Psoas muscle (tissue), 8 donors: ENCODE data around the gene ARMH3. TPM values are rescaled to one million over a fixed set of nuclear protein-coding genes. Genes with fewer than 3 reads are reported as not detected.
"Not testable (repeated sequence)": the region's sequence is repeated elsewhere in the genome, so short reads cannot be mapped to it uniquely, and the experiment has no call there.

ENCODE experiments used
- ATAC-seq, 4 donors: fragments of 200-7000 bp; cut with Tn5 transposase; one replicate each; pipeline ENCODE4 v1.9.1; 2020; ENCODE audit warnings: moderate library complexity in 3 of 4, mild to moderate bottlenecking in 2 of 4
- DNase-seq, 2 donors: peaks; one replicate each; pipeline ENCODE4 v3.0.0-alpha.2; 2020
- H3K27ac ChIP-seq: fragments of 200-600 bp; one replicate; pipeline ENCODE4 v1.8.0; 2022
- H3K27me3 ChIP-seq, 3 donors: fragments of 200-600 bp in 1 of 3; one replicate each; pipeline versions ENCODE4 v1.6.1 to v1.8.0; 2013 to 2022; ENCODE audit warnings: low read length in 2 of 3, mild to moderate bottlenecking in 2 of 3, moderate library complexity in 1 of 3; ENCODE audit not compliant: insufficient read depth in 3 of 3
- H3K36me3 ChIP-seq, 2 donors: fragments of 200-600 bp in 1 of 2; one replicate each; pipeline versions ENCODE4 v1.6.1 to v1.8.0; 2013 to 2022; ENCODE audit warnings: low read depth in 1 of 2, mild to moderate bottlenecking in 1 of 2, moderate library complexity in 1 of 2; ENCODE audit not compliant: insufficient read depth in 1 of 2
- H3K4me1 ChIP-seq: fragments of 200-600 bp; one replicate; pipeline ENCODE4 v1.8.0; 2022
- H3K4me3 ChIP-seq: fragments of 200-600 bp; one replicate; pipeline ENCODE4 v1.8.0; 2022; ENCODE audit warnings: mild to moderate bottlenecking
- H3K9me3 ChIP-seq: fragments of 200-600 bp; one replicate; pipeline ENCODE4 v1.8.0; 2022
- WGBS, 3 donors: extraction: QIAGEN DNeasy Blood & Tissue Kit; methylation state at CpG; one replicate each; pipeline versions ENCODE4 v1.1.6 to v1.1.7; 2013; 5-methylcytosine and 5-hydroxymethylcytosine counted together
- intact Hi-C, 2 donors: fragments of 100-400 bp; cut with DNase I; formaldehyde crosslinking; loops; one replicate each; pipeline versions ENCODE4 v1.11.0 to v1.14.2; 2022
- polyA plus RNA-seq, 3 donors: library from polyadenylated mRNA; stranded (reverse); fragments of 200-250 nt; gene quantifications; one replicate each; pipeline ENCODE4 v1.2.3, GENCODE V29; 2013
- total RNA-seq, 4 donors: library from RNA; stranded (reverse); fragmentation: NEBNext Ultra II Directional in 2 of 4; extraction: Animal tissue kit (Norgen Biotek cat#: 25700) in 2 of 4; gene quantifications; one replicate each; pipeline versions ENCODE4 v1.2.1 to v1.2.4, GENCODE V29; 2021 to 2023
- TF ChIP-seq, protein P1 (sequence below): fragments of 200-600 bp; IDR thresholded peaks from one replicate; pipeline ENCODE4 v1.8.0; 2022; ENCODE audit warnings: antibody characterized with exemption
- donor health status: healthy with polysubstance abuse.
- donor health status: DM: no; HTN: no; CAD: no; lungs with moderate emphysema.
- donor health status: Bipolar disorder and iron deficiency.
- donor health status: healthy.
- donor health status: DM: yes; HTN: yes; CAD: no.
- donor health status: DM: no; HTN: no; CAD: no.
- donor health status: DM: no; HTN: no; CAD: no.
- donor health status: DM: yes; HTN: yes; CAD: no.

The ARMH3 gene
- total and polyA plus RNA-seq, 7 donors: 14.1 to 38.7 (median 22.9) TPM

DNA sequence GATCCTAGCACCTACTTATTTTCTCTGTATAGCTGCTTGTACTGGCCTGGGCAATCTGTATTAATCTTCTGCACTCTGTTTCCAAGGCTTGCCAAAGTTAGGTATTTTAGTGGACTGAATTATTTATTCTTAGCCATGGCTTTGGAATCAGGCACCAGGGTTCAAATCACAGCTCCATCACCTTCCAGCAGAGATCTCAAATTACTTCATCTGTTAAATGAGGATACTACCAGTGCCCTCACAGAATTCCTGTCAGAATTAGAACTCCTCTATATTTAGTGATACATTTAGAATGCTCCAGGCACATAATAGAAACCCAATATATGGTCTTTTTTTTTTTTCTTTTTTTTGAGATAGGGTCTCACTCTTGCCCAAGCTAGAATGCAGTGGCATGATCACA, 17.6 kb downstream of the ARMH3 start:
- intact Hi-C loops: no loop called here
- Histone ChIP-seq H3K9me3 (no peaks in the 10 kb centered on the region), H3K4me3 (no peak overlapping the region), H3K27ac (peak overlapping the region; percentile 13), H3K27me3 (no peaks in the 10 kb centered on the region), H3K4me1 (peaks cover 38% of the 10 kb centered on the region), H3K36me3 (peaks cover 3 to 33% of the 10 kb centered on the region in 2 donors)
- TF ChIP-seq, protein P1, sequence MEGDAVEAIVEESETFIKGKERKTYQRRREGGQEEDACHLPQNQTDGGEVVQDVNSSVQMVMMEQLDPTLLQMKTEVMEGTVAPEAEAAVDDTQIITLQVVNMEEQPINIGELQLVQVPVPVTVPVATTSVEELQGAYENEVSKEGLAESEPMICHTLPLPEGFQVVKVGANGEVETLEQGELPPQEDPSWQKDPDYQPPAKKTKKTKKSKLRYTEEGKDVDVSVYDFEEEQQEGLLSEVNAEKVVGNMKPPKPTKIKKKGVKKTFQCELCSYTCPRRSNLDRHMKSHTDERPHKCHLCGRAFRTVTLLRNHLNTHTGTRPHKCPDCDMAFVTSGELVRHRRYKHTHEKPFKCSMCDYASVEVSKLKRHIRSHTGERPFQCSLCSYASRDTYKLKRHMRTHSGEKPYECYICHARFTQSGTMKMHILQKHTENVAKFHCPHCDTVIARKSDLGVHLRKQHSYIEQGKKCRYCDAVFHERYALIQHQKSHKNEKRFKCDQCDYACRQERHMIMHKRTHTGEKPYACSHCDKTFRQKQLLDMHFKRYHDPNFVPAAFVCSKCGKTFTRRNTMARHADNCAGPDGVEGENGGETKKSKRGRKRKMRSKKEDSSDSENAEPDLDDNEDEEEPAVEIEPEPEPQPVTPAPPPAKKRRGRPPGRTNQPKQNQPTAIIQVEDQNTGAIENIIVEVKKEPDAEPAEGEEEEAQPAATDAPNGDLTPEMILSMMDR: no peak
- ATAC-seq (peak; percentile 22 to 80 (median 77)), DNase-seq (no peak)

DNA sequence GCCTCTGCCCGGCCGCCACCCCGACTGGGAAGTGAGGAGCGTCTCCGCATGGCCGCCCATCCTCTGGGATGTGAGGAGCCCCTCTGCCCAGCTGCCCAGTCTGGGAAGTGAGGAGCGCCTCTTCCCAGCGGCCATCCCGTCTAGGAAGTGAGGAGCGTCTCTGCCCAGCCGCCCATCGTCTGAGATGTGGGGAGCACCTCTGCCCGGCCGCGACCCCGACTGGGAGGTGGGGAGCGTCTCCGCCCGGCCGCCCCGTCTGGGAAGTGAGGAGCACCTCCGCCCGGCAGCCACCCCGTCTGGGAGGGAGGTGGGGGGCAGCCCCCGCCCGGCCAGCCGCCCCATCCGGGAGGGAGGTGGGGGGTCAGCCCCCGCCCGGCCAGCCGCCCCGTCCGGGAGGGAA, 20.2 kb downstream of the ARMH3 start:
- WGBS, 3 donors: 93 to 97% (median 96%) methylated on average over 24 to 32 of the region's 33 CpGs
- not testable (repeated sequence) for H3K27ac ChIP-seq
- H3K36me3 ChIP-seq: peaks cover 3 to 57% of the 10 kb centered on the region in 2 donors

DNA sequence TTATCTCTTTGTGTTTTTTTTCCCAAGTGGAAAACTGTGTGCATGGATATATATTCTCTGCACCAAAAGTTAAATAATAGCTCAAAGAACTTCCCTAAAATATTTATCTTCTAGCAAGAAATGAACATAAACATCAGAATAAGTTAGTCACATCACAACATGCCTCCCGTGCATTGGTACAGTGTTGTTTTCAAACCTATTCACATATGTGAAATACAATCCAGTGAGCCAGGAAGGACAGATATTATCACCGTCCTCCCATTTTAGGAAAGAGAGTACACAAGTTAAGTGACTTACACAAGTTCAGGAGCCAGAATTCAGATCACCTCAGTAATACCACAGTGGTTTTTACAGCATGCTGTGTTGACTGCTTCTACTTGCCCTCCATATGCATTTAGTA, 22.2 kb downstream of the ARMH3 start:
- Histone ChIP-seq H3K4me3 (no peak overlapping the region), H3K27me3 (no peaks in the 10 kb centered on the region), H3K27ac (no peak overlapping the region), H3K36me3 (peaks cover 3 to 68% of the 10 kb centered on the region in 2 donors), H3K9me3 (no peaks in the 10 kb centered on the region), H3K4me1 (peaks cover 17% of the 10 kb centered on the region)
- intact Hi-C loops: no loop called here
- 26 to 43% (median 33%) methylated on average over 2 of the region's 2 CpGs for WGBS, 3 donors
- ATAC-seq: no peak
- no peak for DNase-seq
- TF ChIP-seq, protein P1: no peak

More for the DNA sequence above, 20.2 kb downstream of the ARMH3 start:
- H3K27me3 ChIP-seq, H3K4me3 ChIP-seq, H3K9me3 ChIP-seq, intact Hi-C loops, ATAC-seq, DNase-seq: not testable (repeated sequence)
- peaks cover 30% of the 10 kb centered on the region for H3K4me1 ChIP-seq

DNA sequence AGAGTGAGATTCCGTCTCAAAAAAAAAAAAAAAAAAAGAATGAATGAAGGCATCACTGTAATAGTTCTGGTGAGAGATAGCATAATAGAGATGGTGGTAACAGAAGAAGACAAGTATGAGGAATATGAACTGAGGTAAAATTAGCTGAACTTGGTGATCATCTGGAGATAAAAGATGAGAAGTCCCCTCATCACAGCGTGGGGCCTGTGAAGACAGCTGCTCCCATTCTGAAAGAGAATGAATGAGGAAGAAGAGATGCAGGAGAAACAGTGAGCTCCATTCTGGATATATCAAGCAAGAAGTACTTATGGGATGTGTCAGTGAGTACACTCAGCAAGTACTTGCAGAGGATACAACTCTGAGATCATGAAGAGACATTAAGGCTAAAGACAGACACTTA, 28.7 kb downstream of the ARMH3 start:
- TF ChIP-seq, protein P1: no peak
- WGBS, 3 donors: 89 to 100% (median 100%) methylated on average over 2 of the region's 2 CpGs

DNA sequence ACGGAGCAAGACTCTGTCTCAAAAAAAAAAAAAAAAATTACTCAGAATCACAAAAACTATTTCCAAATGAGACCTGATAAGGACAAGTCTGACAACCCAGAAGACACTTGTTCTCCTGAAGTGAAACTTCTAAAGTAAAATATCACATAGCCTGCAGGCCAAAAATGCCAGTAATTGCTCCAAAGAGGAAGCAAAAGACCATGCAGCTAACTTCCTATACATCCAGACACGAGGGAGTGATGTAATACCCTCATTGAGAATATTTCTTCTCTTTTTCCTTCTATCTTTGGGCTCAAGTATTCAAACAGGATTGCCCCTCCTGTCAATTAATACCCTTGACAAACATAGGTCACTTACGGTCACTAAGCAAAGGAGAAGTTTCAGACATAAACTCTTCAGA, 31.2 kb downstream of the ARMH3 start:
- Histone ChIP-seq H3K4me1 (no peaks in the 10 kb centered on the region), H3K27ac (no peak overlapping the region), H3K9me3 (no peaks in the 10 kb centered on the region), H3K36me3 (peaks cover 8 to 95% of the 10 kb centered on the region in 2 donors), H3K4me3 (no peak overlapping the region), H3K27me3 (no peaks in the 10 kb centered on the region)
- intact Hi-C loops: no loop called here
- ATAC-seq (no peak), DNase-seq (no peak)
- TF ChIP-seq, protein P1: no peak
- 82 to 86% (median 85%) methylated on average over 3 of the region's 3 CpGs for WGBS, 3 donors

More for the DNA sequence above, 28.7 kb downstream of the ARMH3 start:
- no peak overlapping the region for H3K27ac ChIP-seq
- no peak for ATAC-seq
- no peaks in the 10 kb centered on the region for H3K9me3 ChIP-seq
- H3K4me1 ChIP-seq: no peaks in the 10 kb centered on the region
- peaks cover 8 to 98% of the 10 kb centered on the region in 2 donors for H3K36me3 ChIP-seq
- DNase-seq: no peak
- H3K4me3 ChIP-seq: no peak overlapping the region
- H3K27me3 ChIP-seq: no peaks in the 10 kb centered on the region
- intact Hi-C loops: no loop called here
